Loucy (cell line): ENCODE measurements around the gene ATP5PD.

ENCODE experiments used
- EZH2phosphoT487 ChIP-seq: fragments of 200-600 bp; IDR thresholded peaks from 2 replicates; pipeline ENCODE4 v1.6.1; 2018; ENCODE audit warnings: antibody characterized with exemption, mild to moderate bottlenecking, moderate library complexity, borderline replicate concordance
- TF ChIP-seq, protein P1 (sequence below): fragments of 200-600 bp; sonication (generic); conservative IDR thresholded peaks from 2 replicates; pipeline ENCODE4 v1.5.1; 2014; ENCODE audit warnings: mild to moderate bottlenecking, antibody characterized with exemption, low read length

DNA sequence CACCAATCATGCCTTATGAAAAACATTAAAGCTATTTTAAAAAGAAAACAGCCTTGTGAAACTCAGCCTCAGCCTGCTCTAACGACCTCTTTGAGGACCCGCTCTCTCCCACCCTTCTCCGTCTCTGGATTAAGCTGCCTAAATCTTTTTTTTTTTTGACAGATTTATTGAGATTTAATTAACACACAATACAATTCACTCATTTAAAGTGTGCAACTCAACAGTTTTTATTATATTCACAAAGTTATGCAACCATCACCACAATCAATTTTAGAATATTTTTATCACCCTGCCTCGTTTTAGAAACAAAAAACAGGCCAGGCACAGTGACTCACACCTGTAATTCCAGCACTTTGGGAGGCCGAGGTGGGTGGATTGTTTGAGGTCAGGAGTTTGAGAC, 50.9 kb downstream of the ATP5PD start:
- TF ChIP-seq, protein P1, sequence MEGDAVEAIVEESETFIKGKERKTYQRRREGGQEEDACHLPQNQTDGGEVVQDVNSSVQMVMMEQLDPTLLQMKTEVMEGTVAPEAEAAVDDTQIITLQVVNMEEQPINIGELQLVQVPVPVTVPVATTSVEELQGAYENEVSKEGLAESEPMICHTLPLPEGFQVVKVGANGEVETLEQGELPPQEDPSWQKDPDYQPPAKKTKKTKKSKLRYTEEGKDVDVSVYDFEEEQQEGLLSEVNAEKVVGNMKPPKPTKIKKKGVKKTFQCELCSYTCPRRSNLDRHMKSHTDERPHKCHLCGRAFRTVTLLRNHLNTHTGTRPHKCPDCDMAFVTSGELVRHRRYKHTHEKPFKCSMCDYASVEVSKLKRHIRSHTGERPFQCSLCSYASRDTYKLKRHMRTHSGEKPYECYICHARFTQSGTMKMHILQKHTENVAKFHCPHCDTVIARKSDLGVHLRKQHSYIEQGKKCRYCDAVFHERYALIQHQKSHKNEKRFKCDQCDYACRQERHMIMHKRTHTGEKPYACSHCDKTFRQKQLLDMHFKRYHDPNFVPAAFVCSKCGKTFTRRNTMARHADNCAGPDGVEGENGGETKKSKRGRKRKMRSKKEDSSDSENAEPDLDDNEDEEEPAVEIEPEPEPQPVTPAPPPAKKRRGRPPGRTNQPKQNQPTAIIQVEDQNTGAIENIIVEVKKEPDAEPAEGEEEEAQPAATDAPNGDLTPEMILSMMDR, result no peak
- TF ChIP-seq EZH2phosphoT487, result no peak
